ENCODE measurements around the gene TRUB2. TPM values are rescaled to one million over a fixed set of nuclear protein-coding genes. Genes with fewer than 3 reads are reported as not detected.

The TRUB2 gene, protein sequence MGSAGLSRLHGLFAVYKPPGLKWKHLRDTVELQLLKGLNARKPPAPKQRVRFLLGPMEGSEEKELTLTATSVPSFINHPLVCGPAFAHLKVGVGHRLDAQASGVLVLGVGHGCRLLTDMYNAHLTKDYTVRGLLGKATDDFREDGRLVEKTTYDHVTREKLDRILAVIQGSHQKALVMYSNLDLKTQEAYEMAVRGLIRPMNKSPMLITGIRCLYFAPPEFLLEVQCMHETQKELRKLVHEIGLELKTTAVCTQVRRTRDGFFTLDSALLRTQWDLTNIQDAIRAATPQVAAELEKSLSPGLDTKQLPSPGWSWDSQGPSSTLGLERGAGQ
- total RNA-seq: 19.6 TPM

- DNase-seq (ENCODE audit: low spot score in 2 of 2) (peak; percentile 92 to 95), FAIRE-seq (no peak)
Measured at GRCh38 chr9:128322404-128323211, at the start of gene TRUB2, which contains the start of gene COQ4. Gene TRUB2 (minus strand): TSS chr9:128322447. CDS start chr9:128322408, 39 bp downstream. Gene COQ4 (plus strand): TSS chr9:128322839. CDS start chr9:128322859, 20 bp downstream.

DNA sequence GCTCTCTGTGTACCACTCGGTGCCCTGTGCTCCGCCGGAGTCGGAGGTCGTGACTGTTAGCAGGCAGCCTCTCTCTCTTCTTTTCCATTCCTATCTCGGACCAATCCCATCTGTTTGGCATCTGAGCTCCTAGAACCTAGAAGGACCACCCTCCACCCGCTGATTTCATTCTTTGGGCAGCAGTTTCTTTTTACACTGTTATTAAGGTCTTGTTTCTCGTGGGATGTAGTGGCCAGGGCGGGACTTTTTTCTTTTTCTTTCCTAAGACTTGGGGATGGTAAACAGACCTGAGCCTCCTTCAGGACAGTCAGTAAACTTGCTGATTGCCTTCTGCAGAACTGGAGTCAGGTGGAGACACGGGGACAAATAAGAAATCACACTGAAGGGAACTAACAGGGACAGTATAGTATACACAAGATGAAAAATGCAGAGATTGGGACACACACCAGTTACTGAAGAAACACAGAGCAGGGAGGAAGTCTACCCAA is 49.4 kb upstream of the TRUB2 start:
- FAIRE-seq (no peak), DNase-seq (ENCODE audit: low spot score in 2 of 2) (no peak)

GRCh38 chr9:128370752-128371629 is 48.7 kb upstream of the TRUB2 start, which contains the start of gene URM1:
Gene URM1 (plus strand): TSS chr9:128371374. CDS start chr9:128371381, 7 bp downstream.
- FAIRE-seq (no peak), DNase-seq (ENCODE audit: low spot score in 2 of 2) (peak; percentile 91 to 94)

DNA sequence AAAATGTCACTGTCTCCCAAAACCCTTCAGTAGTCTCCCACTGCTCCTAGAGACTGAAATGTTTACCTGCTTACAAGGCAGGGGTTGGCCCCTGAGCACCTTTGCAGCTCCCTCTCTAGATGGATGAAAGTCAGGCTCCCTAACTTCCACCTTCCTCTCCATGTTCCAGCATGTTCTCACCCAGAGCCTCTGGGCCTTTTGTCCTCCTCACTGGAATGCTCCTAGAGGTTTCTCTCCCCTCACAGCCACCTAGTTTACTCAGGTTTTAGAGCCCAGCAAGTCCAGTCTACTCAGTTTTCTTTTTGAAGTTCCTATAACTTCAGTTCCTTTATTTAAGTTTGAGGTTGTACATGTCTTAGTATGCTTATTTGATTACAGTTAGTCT is 48.1 kb upstream of the TRUB2 start:
- no peak for FAIRE-seq
- DNase-seq (ENCODE audit: low spot score in 2 of 2): no peak

GRCh38 chr9:128369024-128369706 is 46.9 kb upstream of the TRUB2 start:
- no peak for DNase-seq (ENCODE audit: low spot score in 2 of 2)
- no peak for FAIRE-seq

- no peak for FAIRE-seq
- DNase-seq (ENCODE audit: low spot score in 2 of 2): no peak
Measured at GRCh38 chr9:128365525-128365924, 43.3 kb upstream of the TRUB2 start.

GRCh38 chr9:128362774-128363173 is 40.5 kb upstream of the TRUB2 start:
- DNase-seq (ENCODE audit: low spot score in 2 of 2): no peak
- no peak for FAIRE-seq

DNA sequence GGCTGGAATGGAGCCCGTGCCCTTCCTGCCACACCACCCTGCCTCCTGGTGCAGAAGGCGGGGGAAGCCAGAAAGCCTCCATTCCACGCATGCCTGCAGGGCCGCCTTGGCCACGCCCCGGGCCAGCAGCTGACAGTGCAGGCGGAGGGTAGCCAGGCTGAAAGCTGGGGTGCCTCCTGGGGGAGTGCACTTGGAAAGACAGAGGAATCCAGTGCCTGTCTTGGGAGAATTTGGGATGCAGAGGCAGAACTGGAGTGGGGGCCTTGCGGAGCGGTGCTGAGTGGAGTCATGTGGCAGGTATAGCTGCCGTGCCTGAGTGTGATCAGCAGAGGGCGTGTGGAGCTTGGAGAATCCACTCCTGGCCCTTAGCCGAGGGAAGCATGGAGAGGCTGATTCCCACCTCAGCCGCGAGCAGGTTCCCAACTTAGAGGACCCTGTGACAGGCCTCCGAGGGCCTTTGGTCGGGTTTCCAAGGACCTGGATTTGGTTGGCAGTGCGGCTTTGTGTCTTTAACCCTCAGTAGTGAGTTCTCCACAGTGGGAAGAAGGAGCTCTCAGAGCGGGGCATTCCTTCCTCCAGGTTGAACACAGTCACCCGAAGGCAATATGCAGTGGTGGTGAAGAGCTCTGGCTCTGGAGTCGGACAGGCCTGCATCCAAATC is 39.9 kb upstream of the TRUB2 start:
- FAIRE-seq (no peak), DNase-seq (ENCODE audit: low spot score in 2 of 2) (peak; percentile 79 to 89)

DNA sequence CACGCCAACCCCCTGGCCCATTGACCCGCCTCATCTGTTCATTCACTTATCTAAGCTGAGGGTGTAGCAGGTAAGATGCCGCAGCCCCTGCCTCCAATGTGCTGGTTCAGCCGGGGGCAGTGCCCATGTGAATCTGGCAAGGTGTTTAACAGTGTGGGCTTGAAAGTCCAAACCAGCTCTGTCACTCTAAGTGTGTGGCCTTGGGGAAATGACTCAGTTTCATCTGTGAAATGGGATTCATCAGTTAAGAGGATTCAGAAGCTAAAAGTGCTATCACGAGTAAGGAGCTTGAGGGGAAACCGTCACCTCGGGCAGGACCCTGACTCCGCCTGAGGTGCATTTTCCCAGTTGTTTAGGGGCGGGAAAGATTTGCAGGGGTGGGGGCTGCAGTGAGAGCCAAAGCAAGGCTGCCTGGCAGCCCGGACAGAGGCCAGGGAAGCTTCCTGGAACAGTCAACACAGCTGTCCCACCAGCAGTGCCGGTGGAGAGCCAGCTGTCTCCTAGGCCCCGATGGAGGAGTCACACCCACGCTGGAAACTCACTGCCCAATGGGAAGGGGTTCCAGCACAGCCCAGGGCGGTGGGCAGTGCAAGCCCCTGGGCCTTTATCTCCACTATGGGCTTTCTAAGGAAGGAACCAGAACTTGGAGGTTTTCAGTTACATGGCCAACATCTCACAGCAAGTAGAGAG is 39.2 kb upstream of the TRUB2 start:
- FAIRE-seq: no peak

DNA sequence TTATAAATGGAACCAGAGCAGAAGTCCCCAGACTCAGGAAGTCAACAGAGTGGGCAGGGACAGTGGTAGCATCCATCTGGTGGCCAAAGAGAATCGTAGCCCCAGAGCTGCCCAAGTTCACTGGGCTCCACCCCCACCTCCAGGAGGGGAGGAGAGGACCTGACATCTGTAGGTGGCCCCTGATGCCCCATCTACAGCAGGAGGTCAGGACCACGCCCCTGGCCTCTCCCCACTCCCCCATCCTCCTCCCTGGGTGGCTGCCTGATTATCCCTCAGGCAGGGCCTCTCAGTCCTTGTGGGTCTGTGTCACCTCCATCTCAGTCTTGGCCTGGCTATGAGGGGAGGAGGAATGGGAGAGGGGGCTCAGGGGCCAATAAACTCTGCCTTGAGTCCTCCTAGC is 38.6 kb upstream of the TRUB2 start:
- FAIRE-seq: no peak

More for the DNA sequence above, 39.2 kb upstream of the TRUB2 start:
- no peak for DNase-seq (ENCODE audit: low spot score in 2 of 2)

DNA sequence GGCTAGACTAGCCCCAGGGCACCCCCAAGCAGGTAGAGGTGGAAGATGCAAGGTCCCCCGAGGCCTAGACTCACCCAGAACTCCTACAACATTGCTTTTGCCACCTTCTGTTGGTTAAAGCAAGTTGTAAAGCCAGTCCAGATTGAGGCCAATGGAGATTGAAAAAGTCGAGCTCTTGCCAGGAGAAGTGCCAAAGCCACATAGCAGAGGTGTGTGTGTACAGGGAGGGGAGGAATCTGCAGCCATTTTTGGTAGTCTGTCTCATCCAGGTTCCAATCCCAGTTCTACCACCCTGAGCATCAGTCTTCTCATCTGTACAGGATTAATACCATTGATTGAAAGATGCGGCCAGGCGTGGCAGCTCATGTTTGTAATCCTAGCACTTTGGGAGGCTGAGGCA is 36.6 kb upstream of the TRUB2 start:
- no peak for DNase-seq (ENCODE audit: low spot score in 2 of 2)
- no peak for FAIRE-seq

More for the DNA sequence above, 38.6 kb upstream of the TRUB2 start:
- no peak for DNase-seq (ENCODE audit: low spot score in 2 of 2)

- FAIRE-seq (no peak), DNase-seq (ENCODE audit: low spot score in 2 of 2) (no peak)
Measured at GRCh38 chr9:128358090-128358489, 35.8 kb upstream of the TRUB2 start.

- no peak for FAIRE-seq
- DNase-seq (ENCODE audit: low spot score in 2 of 2): no peak
Measured at GRCh38 chr9:128355451-128355850, 33.2 kb upstream of the TRUB2 start.

DNA sequence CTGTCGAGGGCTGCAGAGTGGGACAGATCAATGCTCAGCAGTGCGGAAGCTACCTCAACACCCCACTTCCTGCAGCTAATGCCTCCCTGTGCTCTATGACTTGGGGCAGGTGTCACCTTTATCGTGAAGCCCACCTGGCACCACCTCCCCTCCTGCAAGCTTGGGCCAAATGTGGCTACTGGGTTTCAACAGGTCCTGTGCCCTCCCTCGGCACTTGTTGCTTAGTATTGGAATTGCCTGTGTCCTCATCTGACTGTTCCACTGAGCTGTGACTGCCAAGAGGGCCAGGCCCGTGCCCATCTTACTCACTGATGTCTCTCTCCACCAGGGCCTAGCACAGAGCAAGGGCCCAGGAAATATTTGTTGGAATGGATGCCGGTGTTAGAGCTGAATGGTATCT is 27.5 kb upstream of the TRUB2 start:
- DNase-seq (ENCODE audit: low spot score in 2 of 2): no peak
- FAIRE-seq: no peak

DNA sequence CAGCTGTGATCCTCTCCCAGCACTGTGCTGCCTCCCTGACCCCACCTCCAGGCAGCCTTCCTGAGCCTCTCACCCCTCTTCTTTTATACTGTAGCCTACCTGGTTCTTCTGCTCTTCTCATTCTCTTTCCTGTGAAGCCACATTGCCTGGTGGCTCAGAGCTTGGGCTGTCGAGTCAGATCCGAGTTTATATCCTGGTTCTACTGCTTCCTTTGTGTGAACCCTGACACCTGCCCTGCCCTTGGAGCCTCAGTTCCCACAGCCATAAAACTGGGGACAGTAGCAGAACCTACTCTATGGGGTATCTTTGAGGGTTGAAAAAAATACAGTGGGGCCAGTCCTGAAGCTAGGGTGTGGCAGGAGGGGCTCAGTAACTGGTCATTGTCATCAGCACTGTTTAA is 26.9 kb upstream of the TRUB2 start:
- DNase-seq (ENCODE audit: low spot score in 2 of 2): no peak
- no peak for FAIRE-seq

GRCh38 chr9:128344931-128345605 is 22.8 kb upstream of the TRUB2 start:
- FAIRE-seq (no peak), DNase-seq (ENCODE audit: low spot score in 2 of 2) (no peak)

DNA sequence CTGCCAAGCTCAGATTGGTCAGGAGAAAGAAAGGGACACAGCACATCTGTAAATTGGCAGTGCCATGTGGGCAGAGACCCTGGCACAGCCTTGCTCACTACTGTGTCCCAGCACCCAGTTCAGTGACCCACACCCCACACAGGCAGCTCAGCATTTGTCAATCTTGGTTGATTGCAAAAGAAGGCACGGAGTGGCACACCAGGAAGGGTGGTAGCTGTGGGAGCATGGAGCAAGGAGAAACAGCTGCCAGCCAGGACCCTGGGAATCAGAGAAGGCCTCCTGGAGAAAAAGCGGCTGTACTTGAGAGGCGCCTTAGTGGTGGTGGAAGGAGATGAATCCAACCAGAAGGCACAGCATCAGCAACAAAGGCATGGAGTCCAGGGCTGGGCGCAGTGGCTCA is 21.6 kb upstream of the TRUB2 start:
- no peak for DNase-seq (ENCODE audit: low spot score in 2 of 2)
- no peak for FAIRE-seq

All from frontal cortex (tissue), 4 donors.